Endodermal cell (in vitro differentiated cells): ENCODE data around the gene MLYCD. TPM values are rescaled to one million over a fixed set of nuclear protein-coding genes. Genes with fewer than 3 reads are reported as not detected.

Source experiments
- DNase-seq: peaks from one replicate; pipeline ENCODE4 v3.0.0-alpha.2; 2017
- H3K27ac ChIP-seq: 2 replicates; pipeline ENCODE4 v1.5.1; 2013; ENCODE audit warnings: mild to moderate bottlenecking, low read depth, low read length, moderate library complexity
- H3K27me3 ChIP-seq: 2 replicates; pipeline ENCODE4 v1.6.1; 2013; ENCODE audit warnings: mild to moderate bottlenecking, low read length, moderate library complexity; ENCODE audit not compliant: insufficient read depth, control insufficient read depth, poor library complexity, severe bottlenecking
- H3K36me3 ChIP-seq: 2 replicates; pipeline ENCODE4 v1.7.0; 2013; ENCODE audit warnings: mild to moderate bottlenecking, low read length, moderate library complexity; ENCODE audit not compliant: control insufficient read depth, insufficient read depth
- H3K4me1 ChIP-seq: one replicate; pipeline ENCODE4 v1.7.0; 2013; ENCODE audit warnings: low read length; ENCODE audit not compliant: control insufficient read depth, insufficient read depth
- H3K4me3 ChIP-seq: 2 replicates; pipeline ENCODE4 v1.5.1; 2013; ENCODE audit warnings: mild to moderate bottlenecking, low read length, moderate library complexity
- H3K9ac ChIP-seq: 2 replicates; pipeline ENCODE4 v1.6.1; 2013; ENCODE audit warnings: mild to moderate bottlenecking, low read length, moderate library complexity; ENCODE audit not compliant: poor library complexity, severe bottlenecking; ENCODE audit errors: extremely low read depth
- H3K9me3 ChIP-seq: 2 replicates; pipeline ENCODE4 v1.6.1; 2013; ENCODE audit warnings: mild to moderate bottlenecking, low read length, moderate library complexity; ENCODE audit not compliant: control insufficient read depth
- H3K27ac Mint-ChIP-seq: 2 replicates; pipeline ENCODE4 v1.8.0; 2020; ENCODE audit warnings: mixed read lengths
- H3K27me3 Mint-ChIP-seq: 2 replicates; pipeline ENCODE4 v1.8.0; 2021; ENCODE audit warnings: mild to moderate bottlenecking, mixed read lengths; ENCODE audit not compliant: insufficient read depth
- H3K36me3 Mint-ChIP-seq: 2 replicates; pipeline ENCODE4 v1.8.0; 2020; ENCODE audit warnings: low read depth, mixed read lengths
- H3K4me1 Mint-ChIP-seq: 2 replicates; pipeline ENCODE4 v1.8.0; 2020; ENCODE audit warnings: mixed read lengths
- H3K4me3 Mint-ChIP-seq: 2 replicates; pipeline ENCODE4 v1.8.0; 2020; ENCODE audit warnings: mild to moderate bottlenecking, moderate library complexity, mixed read lengths
- H3K9me3 Mint-ChIP-seq: 2 replicates; pipeline ENCODE4 v1.8.0; 2020; ENCODE audit warnings: mild to moderate bottlenecking, mixed read lengths
- WGBS, 2 experiments: methylation state at CpG; one replicate each; pipeline versions ENCODE4 v1.1.5 to v1.1.7; 2013; ENCODE audit warnings: missing lambda C conversion rate in 2 of 2, mixed read lengths in 1 of 2; ENCODE audit not compliant: insufficient coverage in 1 of 2, insufficient read length in 1 of 2; 5-methylcytosine and 5-hydroxymethylcytosine counted together
- total RNA-seq, 2 donors: library from RNA; stranded (reverse); fragmentation: NEBNext Ultra II Directional in 1 of 2; extraction: Animal tissue kit (Norgen Biotek cat#: 25700) in 1 of 2; gene quantifications; 2 replicates in 1 of 2; 3 replicates in 1 of 2; pipeline ENCODE4 v1.2.1, GENCODE V29; 2021
- TF ChIP-seq, protein P1 (sequence below): fragments of 200-600 bp; sonication (generic); conservative IDR thresholded peaks from 2 replicates; pipeline ENCODE4 v1.5.0; 2021; ENCODE audit warnings: antibody characterized with exemption, mild to moderate bottlenecking

Gene MLYCD
- total RNA-seq, 2 donors from 2014 or later = 11.1 to 19.0 TPM

DNA sequence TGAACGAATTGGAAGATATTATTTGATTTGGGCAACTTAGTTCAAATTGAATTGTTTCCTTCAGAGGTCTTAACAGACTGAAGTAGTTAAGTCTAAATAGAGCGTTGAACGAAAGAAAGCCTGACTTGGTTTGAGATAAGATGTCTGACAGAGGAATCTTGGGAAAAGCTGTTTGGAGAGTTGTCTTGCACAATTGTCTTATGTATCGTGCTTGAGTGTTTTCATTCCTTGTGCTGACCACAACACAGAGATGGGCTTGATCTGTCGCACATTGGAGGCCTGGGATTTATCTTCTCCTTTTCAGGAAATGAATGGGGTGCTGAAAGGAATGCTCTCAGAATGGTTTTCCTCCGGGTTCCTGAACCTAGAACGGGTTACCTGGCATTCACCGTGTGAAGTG is 7.8 kb downstream of the MLYCD start:
- no peaks in the 10 kb centered on the region for H3K9me3 Mint-ChIP-seq
- TF ChIP-seq, protein P1, sequence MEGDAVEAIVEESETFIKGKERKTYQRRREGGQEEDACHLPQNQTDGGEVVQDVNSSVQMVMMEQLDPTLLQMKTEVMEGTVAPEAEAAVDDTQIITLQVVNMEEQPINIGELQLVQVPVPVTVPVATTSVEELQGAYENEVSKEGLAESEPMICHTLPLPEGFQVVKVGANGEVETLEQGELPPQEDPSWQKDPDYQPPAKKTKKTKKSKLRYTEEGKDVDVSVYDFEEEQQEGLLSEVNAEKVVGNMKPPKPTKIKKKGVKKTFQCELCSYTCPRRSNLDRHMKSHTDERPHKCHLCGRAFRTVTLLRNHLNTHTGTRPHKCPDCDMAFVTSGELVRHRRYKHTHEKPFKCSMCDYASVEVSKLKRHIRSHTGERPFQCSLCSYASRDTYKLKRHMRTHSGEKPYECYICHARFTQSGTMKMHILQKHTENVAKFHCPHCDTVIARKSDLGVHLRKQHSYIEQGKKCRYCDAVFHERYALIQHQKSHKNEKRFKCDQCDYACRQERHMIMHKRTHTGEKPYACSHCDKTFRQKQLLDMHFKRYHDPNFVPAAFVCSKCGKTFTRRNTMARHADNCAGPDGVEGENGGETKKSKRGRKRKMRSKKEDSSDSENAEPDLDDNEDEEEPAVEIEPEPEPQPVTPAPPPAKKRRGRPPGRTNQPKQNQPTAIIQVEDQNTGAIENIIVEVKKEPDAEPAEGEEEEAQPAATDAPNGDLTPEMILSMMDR = no peak
- peaks cover 52% of the 10 kb centered on the region for H3K36me3 ChIP-seq
- no peak for DNase-seq
- no peak overlapping the region for H3K4me3 Mint-ChIP-seq
- H3K27me3 ChIP-seq = no peaks in the 10 kb centered on the region
- H3K9me3 ChIP-seq = no peaks in the 10 kb centered on the region
- no peak overlapping the region for H3K27ac Mint-ChIP-seq
- no peak overlapping the region for H3K9ac ChIP-seq
- no peak overlapping the region for H3K27ac ChIP-seq
- peaks cover 28% of the 10 kb centered on the region for H3K4me1 Mint-ChIP-seq
- H3K27me3 Mint-ChIP-seq = no peaks in the 10 kb centered on the region
- no peak overlapping the region for H3K4me3 ChIP-seq
- WGBS, 2 experiments = 94 to 96% methylated on average over 5 to 8 of the region's 8 CpGs
- peaks cover 5% of the 10 kb centered on the region for H3K4me1 ChIP-seq
- peaks cover 76% of the 10 kb centered on the region for H3K36me3 Mint-ChIP-seq

DNA sequence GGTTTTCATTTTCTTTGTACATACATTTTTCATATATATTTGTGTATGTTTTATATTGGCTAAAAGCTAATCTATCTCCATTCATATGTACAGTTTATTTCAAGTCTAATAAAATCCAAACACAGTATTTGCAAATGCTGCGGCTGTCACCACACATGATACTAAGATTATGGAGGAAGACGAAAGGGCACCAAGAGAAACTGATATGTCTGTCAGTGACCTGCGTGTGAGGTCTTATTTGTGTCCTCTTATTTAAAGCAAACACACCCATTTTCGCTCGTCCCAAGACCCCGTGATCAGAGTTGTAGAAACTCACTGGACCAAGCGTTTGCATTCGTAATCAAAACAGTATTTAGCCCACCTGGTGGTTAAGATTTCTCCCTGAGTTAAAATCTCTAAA is 8.2 kb downstream of the MLYCD start:
- Mint-ChIP-seq H3K27ac (no peak overlapping the region), H3K36me3 (peaks cover 80% of the 10 kb centered on the region), H3K9me3 (no peaks in the 10 kb centered on the region), H3K4me1 (peaks cover 32% of the 10 kb centered on the region), H3K27me3 (no peaks in the 10 kb centered on the region), H3K4me3 (no peak overlapping the region)
- no peak overlapping the region for H3K4me3 ChIP-seq
- no peak overlapping the region for H3K9ac ChIP-seq
- H3K36me3 ChIP-seq = peaks cover 56% of the 10 kb centered on the region
- peaks cover 9% of the 10 kb centered on the region for H3K4me1 ChIP-seq
- no peak for DNase-seq
- H3K27me3 ChIP-seq = no peaks in the 10 kb centered on the region
- TF ChIP-seq, protein P1 = no peak
- H3K27ac ChIP-seq = no peak overlapping the region
- 83 to 91% methylated on average over 8 of the region's 8 CpGs for WGBS, 2 experiments
- no peaks in the 10 kb centered on the region for H3K9me3 ChIP-seq

DNA sequence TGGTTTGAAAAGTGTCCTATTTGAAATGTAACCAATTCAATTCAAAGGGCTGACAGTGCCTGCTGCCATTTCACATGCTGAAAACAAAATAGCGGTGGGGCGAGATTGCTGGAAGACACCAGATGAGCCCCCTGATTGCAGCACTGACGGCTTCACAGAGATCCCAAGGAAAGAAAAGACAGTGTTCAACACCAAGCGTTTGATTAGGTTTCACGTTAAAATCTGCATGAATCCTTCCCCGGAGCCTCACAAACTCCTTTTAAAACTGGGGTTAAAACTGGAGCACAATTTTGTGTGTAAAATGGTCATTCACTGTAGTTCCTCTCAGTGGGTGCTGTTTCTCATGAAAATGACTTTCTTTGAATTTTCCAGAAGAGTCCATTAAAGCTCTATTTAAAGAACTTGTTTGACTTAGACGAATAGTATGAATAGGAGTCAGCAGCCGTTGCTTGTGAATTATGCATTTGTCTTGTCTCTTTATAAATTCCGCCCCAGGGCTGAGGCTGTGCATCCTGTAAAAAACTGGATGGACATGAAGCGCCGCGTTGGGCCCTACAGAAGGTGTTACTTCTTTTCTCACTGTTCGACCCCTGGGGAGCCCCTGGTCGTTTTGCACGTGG is 8.8 kb downstream of the MLYCD start:
- H3K27ac Mint-ChIP-seq = no peak overlapping the region

More for the DNA sequence above, 8.8 kb downstream of the MLYCD start:
- Histone ChIP-seq H3K4me3 (no peak overlapping the region), H3K27ac (peak overlapping the region; percentile 73), H3K36me3 (peaks cover 63% of the 10 kb centered on the region), H3K4me1 (peaks cover 9% of the 10 kb centered on the region), H3K27me3 (no peaks in the 10 kb centered on the region), H3K9ac (no peak overlapping the region), H3K9me3 (no peaks in the 10 kb centered on the region)
- WGBS, 2 experiments = 92 to 94% methylated on average over 13 to 15 of the region's 15 CpGs
- peaks cover 33% of the 10 kb centered on the region for H3K4me1 Mint-ChIP-seq
- no peaks in the 10 kb centered on the region for H3K9me3 Mint-ChIP-seq
- no peak overlapping the region for H3K4me3 Mint-ChIP-seq
- H3K36me3 Mint-ChIP-seq = peaks cover 84% of the 10 kb centered on the region
- no peak for DNase-seq
- TF ChIP-seq, protein P1 = no peak
- no peaks in the 10 kb centered on the region for H3K27me3 Mint-ChIP-seq
